Loucy (cell line): ENCODE results near the gene OXGR1.

Experiments
- H2AFZ ChIP-seq: fragments of 200-600 bp; sonication (generic); 2 replicates; pipeline ENCODE4 v1.6.0; 2016; ENCODE audit warnings: antibody characterized with exemption, mild to moderate bottlenecking, low read length, moderate library complexity
- H3F3A ChIP-seq: fragments of 200-600 bp; 2 replicates; pipeline ENCODE4 v1.6.0; 2016; ENCODE audit warnings: antibody characterized with exemption, low read depth, mild to moderate bottlenecking
- H3K27me3 ChIP-seq: fragments of 200-600 bp; sonication (generic); 2 replicates; pipeline ENCODE4 v1.6.1; 2014; ENCODE audit warnings: low read length, mild to moderate bottlenecking; ENCODE audit not compliant: insufficient read depth, poor library complexity, severe bottlenecking
- H3K36me3 ChIP-seq: fragments of 200-600 bp; sonication (generic); 2 replicates; pipeline ENCODE4 v1.6.1; 2016; ENCODE audit warnings: low read length; ENCODE audit not compliant: insufficient read depth
- H3K4me1 ChIP-seq: fragments of 200-600 bp; sonication (generic); 2 replicates; pipeline ENCODE4 v1.5.1; 2014; ENCODE audit warnings: low read length, mild to moderate bottlenecking; ENCODE audit not compliant: insufficient read depth, poor library complexity, severe bottlenecking
- H3K4me2 ChIP-seq: fragments of 200-600 bp; sonication (generic); 2 replicates; pipeline ENCODE4 v1.6.0; 2014; ENCODE audit warnings: antibody characterized with exemption, low read length, low read depth, mild to moderate bottlenecking; ENCODE audit not compliant: poor library complexity, severe bottlenecking
- H3K4me3 ChIP-seq: fragments of 200-600 bp; sonication (generic); 2 replicates; pipeline ENCODE4 v1.5.1; 2014; ENCODE audit warnings: low read length, mild to moderate bottlenecking, mixed read lengths; ENCODE audit not compliant: poor library complexity, severe bottlenecking
- H3K79me2 ChIP-seq: fragments of 200-600 bp; sonication (generic); 2 replicates; pipeline ENCODE4 v1.6.1; 2014; ENCODE audit warnings: low read length; ENCODE audit not compliant: insufficient read depth
- H3K9ac ChIP-seq: fragments of 200-600 bp; sonication (generic); 2 replicates; pipeline ENCODE4 v1.6.0; 2014; ENCODE audit warnings: mild to moderate bottlenecking, low read depth, low read length, moderate library complexity; ENCODE audit not compliant: poor library complexity, severe bottlenecking
- H3K9me2 ChIP-seq: fragments of 200-600 bp; sonication (generic); replicated peaks from 2 replicates; pipeline ENCODE4 v1.6.1; 2016; ENCODE audit warnings: low read depth, low read length, mixed read lengths
- H3K9me3 ChIP-seq: fragments of 200-600 bp; sonication (generic); 2 replicates; pipeline ENCODE4 v1.6.1; 2014; ENCODE audit warnings: mild to moderate bottlenecking, antibody characterized with exemption, low read length, low read depth; ENCODE audit not compliant: insufficient read depth
- H4K20me1 ChIP-seq: fragments of 200-600 bp; sonication (generic); 2 replicates; pipeline ENCODE4 v1.6.0; 2014; ENCODE audit warnings: antibody characterized with exemption, low read length, mild to moderate bottlenecking; ENCODE audit not compliant: insufficient read depth, poor library complexity, severe bottlenecking
- CTCF ChIP-seq: fragments of 200-600 bp; sonication (generic); conservative IDR thresholded peaks from 2 replicates; pipeline ENCODE4 v1.5.1; 2014; ENCODE audit warnings: mild to moderate bottlenecking, antibody characterized with exemption, low read length
- EZH2phosphoT487 ChIP-seq: fragments of 200-600 bp; IDR thresholded peaks from 2 replicates; pipeline ENCODE4 v1.6.1; 2018; ENCODE audit warnings: antibody characterized with exemption, mild to moderate bottlenecking, moderate library complexity, borderline replicate concordance

Gene OXGR1

GRCh38 chr13:97023117-97023516 is 28.8 kb upstream of the OXGR1 start:
- no peak overlapping the region for H3K9ac ChIP-seq
- H3K79me2 ChIP-seq = no peaks in the 10 kb centered on the region
- no peaks in the 10 kb centered on the region for H4K20me1 ChIP-seq
- H2AFZ ChIP-seq = no peak overlapping the region
- no peak overlapping the region for H3K4me2 ChIP-seq
- no peaks in the 10 kb centered on the region for H3K4me1 ChIP-seq
- no peaks in the 10 kb centered on the region for H3K27me3 ChIP-seq
- TF ChIP-seq CTCF (no peak), EZH2phosphoT487 (no peak)
- H3K9me2 ChIP-seq = no peaks in the 10 kb centered on the region
- H3K36me3 ChIP-seq = no peaks in the 10 kb centered on the region
- H3K9me3 ChIP-seq = no peaks in the 10 kb centered on the region
- no peaks in the 10 kb centered on the region for H3F3A ChIP-seq
- H3K4me3 ChIP-seq = no peak overlapping the region

GRCh38 chr13:97021241-97021640 is 27.0 kb upstream of the OXGR1 start:
- Histone ChIP-seq H3K36me3 (no peaks in the 10 kb centered on the region), H3K79me2 (no peaks in the 10 kb centered on the region), H3K4me3 (no peak overlapping the region), H2AFZ (no peak overlapping the region), H4K20me1 (no peaks in the 10 kb centered on the region), H3K4me1 (no peaks in the 10 kb centered on the region), H3K9me3 (no peaks in the 10 kb centered on the region), H3F3A (no peaks in the 10 kb centered on the region), H3K27me3 (no peaks in the 10 kb centered on the region), H3K4me2 (no peak overlapping the region), H3K9ac (no peak overlapping the region), H3K9me2 (no peaks in the 10 kb centered on the region)
- TF ChIP-seq CTCF (no peak), EZH2phosphoT487 (no peak)

- Histone ChIP-seq H3K27me3 (no peaks in the 10 kb centered on the region), H3K36me3 (no peaks in the 10 kb centered on the region), H3F3A (no peaks in the 10 kb centered on the region), H3K4me2 (no peak overlapping the region), H3K9ac (no peak overlapping the region), H3K79me2 (no peaks in the 10 kb centered on the region), H3K9me2 (no peaks in the 10 kb centered on the region), H3K4me3 (no peak overlapping the region), H4K20me1 (no peaks in the 10 kb centered on the region), H3K4me1 (no peaks in the 10 kb centered on the region), H2AFZ (no peak overlapping the region), H3K9me3 (no peaks in the 10 kb centered on the region)
- TF ChIP-seq CTCF (no peak), EZH2phosphoT487 (no peak)
These were observed 26.5 kb upstream of the OXGR1 start for GRCh38 chr13:97020689-97021240.
